ENCODE data around the gene CRACR2A. TPM values are rescaled to one million over a fixed set of nuclear protein-coding genes. Genes with fewer than 3 reads are reported as not detected.
A peak's percentile ranks its signal among the peaks of the same experiment; 100 is the strongest.

CRACR2A gene
- total RNA-seq, 4 donors from 2014 or later = 34.5 to 165 (median 85.8) TPM

DNA sequence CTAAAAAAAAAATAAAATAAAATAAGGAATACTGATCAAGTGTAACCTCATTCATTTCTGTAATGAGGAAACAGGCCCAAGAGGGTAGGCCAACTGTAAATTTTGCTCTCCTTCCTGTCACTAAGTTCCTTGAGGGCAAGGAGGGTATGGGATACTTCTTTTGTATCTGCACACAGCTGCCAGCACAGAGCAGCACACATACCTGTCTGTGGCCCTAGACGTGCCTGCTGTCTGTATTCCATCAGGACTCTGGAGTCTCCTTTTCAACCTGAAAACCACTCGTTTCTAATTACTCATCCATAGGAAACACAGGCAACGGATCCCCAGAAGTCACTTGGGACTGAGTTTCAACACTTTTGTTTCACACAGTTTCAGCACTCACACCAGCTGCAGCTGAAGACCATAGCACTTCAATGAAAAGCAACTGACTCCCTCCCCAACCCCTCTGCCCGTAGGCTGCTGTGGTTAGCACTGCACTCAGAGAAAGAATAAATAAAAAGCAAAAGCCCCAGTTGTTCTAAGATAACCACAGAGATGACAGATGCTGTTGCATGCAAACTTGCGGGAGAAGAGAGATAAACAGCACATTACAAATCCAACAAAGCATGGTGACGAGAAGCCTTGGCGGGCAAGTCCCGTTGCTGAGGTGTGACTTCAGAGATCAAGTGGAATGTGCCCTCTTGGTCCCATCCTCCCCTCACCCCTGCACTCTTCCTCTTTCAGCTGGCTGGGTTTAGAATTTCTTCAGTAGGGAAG, 24.9 kb downstream of the CRACR2A start:
- Histone ChIP-seq H3K4me3 (no peak overlapping the region), H3K4me1 (peaks cover 6 to 61% (median 26%) of the 10 kb centered on the region in 4 donors), H3K27ac (peak overlapping the region; percentile 22 to 78 (median 55)), H3K27me3 (no peaks in the 10 kb centered on the region), H3K9me3 (no peaks in the 10 kb centered on the region), H3K36me3 (no peaks in the 10 kb centered on the region)
- in situ Hi-C loops (cut with MboI; ENCODE audit: low pct_ligation_motif_present in 1 of 4, low pct_unique_long_range_greater_than_20kb in 1 of 4, low sequenced_read_pairs in 3 of 4) = no loop called here
- WGBS, 2 donors (ENCODE audit: low coverage in 1 of 2) = 70 to 86% methylated on average over 5 to 8 of the region's 8 CpGs
- no peak for TF ChIP-seq EP300 (IDR thresholded peaks at IDR 0.05; ENCODE audit: low read depth)
- no peak for TF ChIP-seq POLR2A (IDR thresholded peaks at IDR 0.05)
- no peak for TF ChIP-seq POLR2AphosphoS5 (IDR thresholded peaks at IDR 0.05)
- no peak for TF ChIP-seq CTCF (IDR thresholded peaks at IDR 0.05)
- no peak for DNase-seq
- intact Hi-C loops (cut with DNase I; ENCODE audit: low total_unique reads) = no loop called here

GRCh38 chr12:3727354-3727753, 25.6 kb downstream of the CRACR2A start:
- Histone ChIP-seq H3K27me3 (no peaks in the 10 kb centered on the region), H3K27ac (peak overlapping the region in 3 of 4 donors; percentile 72 to 78 (median 76)), H3K4me1 (peaks cover 7 to 62% (median 31%) of the 10 kb centered on the region in 4 donors), H3K9me3 (no peaks in the 10 kb centered on the region), H3K4me3 (no peak overlapping the region), H3K36me3 (no peaks in the 10 kb centered on the region)
- DNase-seq = no peak
- in situ Hi-C loops (cut with MboI; ENCODE audit: low pct_ligation_motif_present in 1 of 4, low pct_unique_long_range_greater_than_20kb in 1 of 4, low sequenced_read_pairs in 3 of 4) = no loop called here
- TF ChIP-seq EP300 (IDR thresholded peaks at IDR 0.05; ENCODE audit: low read depth) (no peak), POLR2A (IDR thresholded peaks at IDR 0.05) (no peak), CTCF (IDR thresholded peaks at IDR 0.05) (no peak), POLR2AphosphoS5 (IDR thresholded peaks at IDR 0.05) (no peak)
- WGBS, 2 donors (ENCODE audit: low coverage in 1 of 2) = 90 to 94% methylated on average over 8 of the region's 8 CpGs
- intact Hi-C loops (cut with DNase I; ENCODE audit: low total_unique reads) = no loop called here

DNA sequence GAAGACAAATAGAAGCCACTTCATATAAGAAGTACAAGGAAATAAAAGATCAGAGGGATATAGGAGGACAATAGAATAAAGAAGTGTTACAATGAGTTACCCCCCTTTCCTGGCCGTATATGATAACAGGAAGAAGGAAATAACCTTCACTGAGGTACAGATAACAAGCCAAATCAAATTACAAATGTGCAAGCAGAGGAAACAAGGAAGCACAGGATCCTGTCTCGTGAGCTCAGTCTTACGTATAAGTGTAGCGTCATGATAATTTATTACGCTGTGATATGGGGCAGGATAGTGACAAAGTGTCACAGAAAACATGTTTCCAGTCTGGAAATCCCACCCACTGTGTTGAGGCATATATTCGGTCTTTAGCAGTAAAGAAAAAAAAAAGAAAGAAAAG, 26.5 kb downstream of the CRACR2A start:
- TF ChIP-seq POLR2AphosphoS5 (IDR thresholded peaks at IDR 0.05) (peak in 2 of 3 donors; percentile 27 to 61), EP300 (IDR thresholded peaks at IDR 0.05; ENCODE audit: low read depth) (no peak)

DNA sequence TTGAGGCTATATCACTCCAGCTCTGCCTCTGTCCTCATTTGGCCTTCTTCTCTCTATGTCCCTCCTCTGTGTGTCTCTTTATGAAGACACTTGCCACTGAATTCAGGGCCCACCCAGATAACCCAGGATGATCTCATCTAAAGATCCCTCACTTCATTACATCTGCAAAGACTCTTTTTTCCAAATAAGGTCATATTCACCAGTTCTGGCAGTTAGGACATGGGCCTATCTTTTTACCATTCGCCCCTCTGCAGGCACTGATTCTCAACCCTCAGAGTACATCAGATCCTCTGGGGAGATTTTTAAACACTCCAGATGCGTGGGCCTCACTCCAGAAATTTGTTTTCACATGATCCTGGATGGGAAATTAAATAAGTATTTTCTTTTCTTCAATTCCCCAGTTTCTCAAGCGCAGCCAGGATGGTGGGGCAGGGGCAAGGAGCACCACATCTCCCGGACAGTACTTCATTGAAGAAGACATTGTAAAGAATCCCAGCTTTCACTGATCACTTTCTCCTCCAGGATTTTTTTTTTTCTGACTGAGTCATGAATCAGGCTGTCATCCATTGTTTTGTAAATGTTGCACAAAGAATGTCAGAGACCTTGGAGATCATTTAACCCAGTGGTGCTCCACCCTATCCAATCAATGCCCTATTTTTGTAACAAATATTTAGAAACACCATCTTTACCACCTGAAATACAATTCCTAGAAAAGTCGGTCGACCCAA, 27.4 kb downstream of the CRACR2A start:
- Histone ChIP-seq H3K27ac (peak overlapping the region; percentile 23 to 78 (median 74)), H3K4me3 (no peak overlapping the region), H3K27me3 (no peaks in the 10 kb centered on the region), H3K36me3 (no peaks in the 10 kb centered on the region), H3K4me1 (peaks cover 7 to 63% (median 28%) of the 10 kb centered on the region in 4 donors), H3K9me3 (no peaks in the 10 kb centered on the region)
- 73 to 76% methylated on average over 5 to 6 of the region's 6 CpGs for WGBS, 2 donors (ENCODE audit: low coverage in 1 of 2)
- intact Hi-C loops (cut with DNase I; ENCODE audit: low total_unique reads) (no loop called here), in situ Hi-C loops (cut with MboI; ENCODE audit: low pct_ligation_motif_present in 1 of 4, low pct_unique_long_range_greater_than_20kb in 1 of 4, low sequenced_read_pairs in 3 of 4) (no loop called here)
- no peak for TF ChIP-seq CTCF (IDR thresholded peaks at IDR 0.05)
- DNase-seq = no peak

More for the DNA sequence above, 26.5 kb downstream of the CRACR2A start:
- Histone ChIP-seq H3K4me3 (no peak overlapping the region), H3K4me1 (peaks cover 7 to 63% (median 28%) of the 10 kb centered on the region in 4 donors), H3K27ac (peak overlapping the region; percentile 45 to 78 (median 74)), H3K9me3 (no peaks in the 10 kb centered on the region), H3K27me3 (no peaks in the 10 kb centered on the region), H3K36me3 (no peaks in the 10 kb centered on the region)
- no peak for DNase-seq
- in situ Hi-C loops (cut with MboI; ENCODE audit: low pct_ligation_motif_present in 1 of 4, low pct_unique_long_range_greater_than_20kb in 1 of 4, low sequenced_read_pairs in 3 of 4) (no loop called here), intact Hi-C loops (cut with DNase I; ENCODE audit: low total_unique reads) (no loop called here)
- 55 to 58% methylated on average over 6 of the region's 6 CpGs for WGBS, 2 donors (ENCODE audit: low coverage in 1 of 2)

Measured in transverse colon (tissue), 4 donors.